ENCODE measurements around the gene ENO4. TPM values are rescaled to one million over a fixed set of nuclear protein-coding genes. Genes with fewer than 3 reads are reported as not detected.

The ENO4 gene
- total RNA-seq, 1 experiment from 2014 or later: 0.22 TPM

- Histone ChIP-seq H3K79me2 (ENCODE audit: insufficient read depth, low read length) (no peaks in the 10 kb centered on the region), H3K27me3 (ENCODE audit: insufficient read depth, low read length) (no peaks in the 10 kb centered on the region), H3K4me2 (ENCODE audit: low read length) (no peak overlapping the region), H3K9ac (ENCODE audit: low read length) (no peak overlapping the region), H3K9me2 (ENCODE audit: insufficient read depth) (no peaks in the 10 kb centered on the region), H3K4me1 (ENCODE audit: control insufficient read depth in 1 of 2, insufficient read depth in 2 of 2, low read length in 2 of 2) (no peaks in the 10 kb centered on the region), H4K20me1 (ENCODE audit: insufficient read depth) (no peaks in the 10 kb centered on the region), H3K27ac (ENCODE audit: low read depth, low read length) (no peak overlapping the region), H2AFZ (ENCODE audit: low read depth, low read length, poor library complexity, severe bottlenecking) (no peak overlapping the region), H3K9me3 (ENCODE audit: control insufficient read depth in 1 of 2, insufficient read depth in 1 of 2, low read depth in 1 of 2, low read length in 2 of 2) (peaks cover 0 to 10% of the 10 kb centered on the region in 2 experiments; a peak in 1 of 4 replicates), H3K36me3 (ENCODE audit: control insufficient read depth in 1 of 2, insufficient read depth in 2 of 2, low read length in 2 of 2) (no peaks in the 10 kb centered on the region), H3K4me3 (replicated peaks in 1 of 2; ENCODE audit: low read depth in 1 of 2, low read length in 2 of 2) (no peak overlapping the region)
- ATAC-seq (no peak), DNase-seq (ENCODE audit: low read depth, low spot score) (no peak)
- BruUV-seq (replicated peaks): no TSS peak
- RAD21 ChIA-PET (ENCODE audit: low non-redundant PET in 1 of 2, low total read pairs in 2 of 2, uncharacterized antibody in 2 of 2, unreplicated experiment in 2 of 2): no interaction called here
- no peak for TF ChIP-seq ELF1 (IDR thresholded peaks at IDR 0.05; ENCODE audit: borderline replicate concordance, low read depth)
- no peak for TF ChIP-seq SP1 (IDR thresholded peaks at IDR 0.05; ENCODE audit: low read depth)
- no peak for TF ChIP-seq TCF7L2 (IDR thresholded peaks at IDR 0.05; ENCODE audit: borderline replicate concordance, extremely low read depth, insufficient read depth, insufficient read length)
- TF ChIP-seq, protein P1, sequence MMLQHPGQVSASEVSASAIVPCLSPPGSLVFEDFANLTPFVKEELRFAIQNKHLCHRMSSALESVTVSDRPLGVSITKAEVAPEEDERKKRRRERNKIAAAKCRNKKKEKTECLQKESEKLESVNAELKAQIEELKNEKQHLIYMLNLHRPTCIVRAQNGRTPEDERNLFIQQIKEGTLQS (IDR thresholded peaks at IDR 0.05): no peak
- no peak for TF ChIP-seq YY1 (IDR thresholded peaks at IDR 0.05; ENCODE audit: extremely low read depth, insufficient replicate concordance, low read depth, low read length)
- no peak for TF ChIP-seq EZH2phosphoT487 (IDR thresholded peaks at IDR 0.05; ENCODE audit: borderline replicate concordance)
- no peak for TF ChIP-seq FOSL1 (IDR thresholded peaks at IDR 0.05; ENCODE audit: low read depth)
- TF ChIP-seq ZNF274 (IDR thresholded peaks at IDR 0.05; ENCODE audit: low read depth, low read length): no peak
- no peak for TF ChIP-seq JUND (IDR thresholded peaks at IDR 0.05)
- no peak for TF ChIP-seq EZH2 (IDR thresholded peaks at IDR 0.05)
- TF ChIP-seq, protein P2, sequence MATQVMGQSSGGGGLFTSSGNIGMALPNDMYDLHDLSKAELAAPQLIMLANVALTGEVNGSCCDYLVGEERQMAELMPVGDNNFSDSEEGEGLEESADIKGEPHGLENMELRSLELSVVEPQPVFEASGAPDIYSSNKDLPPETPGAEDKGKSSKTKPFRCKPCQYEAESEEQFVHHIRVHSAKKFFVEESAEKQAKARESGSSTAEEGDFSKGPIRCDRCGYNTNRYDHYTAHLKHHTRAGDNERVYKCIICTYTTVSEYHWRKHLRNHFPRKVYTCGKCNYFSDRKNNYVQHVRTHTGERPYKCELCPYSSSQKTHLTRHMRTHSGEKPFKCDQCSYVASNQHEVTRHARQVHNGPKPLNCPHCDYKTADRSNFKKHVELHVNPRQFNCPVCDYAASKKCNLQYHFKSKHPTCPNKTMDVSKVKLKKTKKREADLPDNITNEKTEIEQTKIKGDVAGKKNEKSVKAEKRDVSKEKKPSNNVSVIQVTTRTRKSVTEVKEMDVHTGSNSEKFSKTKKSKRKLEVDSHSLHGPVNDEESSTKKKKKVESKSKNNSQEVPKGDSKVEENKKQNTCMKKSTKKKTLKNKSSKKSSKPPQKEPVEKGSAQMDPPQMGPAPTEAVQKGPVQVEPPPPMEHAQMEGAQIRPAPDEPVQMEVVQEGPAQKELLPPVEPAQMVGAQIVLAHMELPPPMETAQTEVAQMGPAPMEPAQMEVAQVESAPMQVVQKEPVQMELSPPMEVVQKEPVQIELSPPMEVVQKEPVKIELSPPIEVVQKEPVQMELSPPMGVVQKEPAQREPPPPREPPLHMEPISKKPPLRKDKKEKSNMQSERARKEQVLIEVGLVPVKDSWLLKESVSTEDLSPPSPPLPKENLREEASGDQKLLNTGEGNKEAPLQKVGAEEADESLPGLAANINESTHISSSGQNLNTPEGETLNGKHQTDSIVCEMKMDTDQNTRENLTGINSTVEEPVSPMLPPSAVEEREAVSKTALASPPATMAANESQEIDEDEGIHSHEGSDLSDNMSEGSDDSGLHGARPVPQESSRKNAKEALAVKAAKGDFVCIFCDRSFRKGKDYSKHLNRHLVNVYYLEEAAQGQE (IDR thresholded peaks at IDR 0.05; ENCODE audit: low read depth): no peak
- TF ChIP-seq POLR2AphosphoS5 (IDR thresholded peaks at IDR 0.05; ENCODE audit: low read depth, low read length): no peak
- TF ChIP-seq CEBPB (IDR thresholded peaks at IDR 0.05; ENCODE audit: low read depth): no peak
- TF ChIP-seq, protein P3, sequence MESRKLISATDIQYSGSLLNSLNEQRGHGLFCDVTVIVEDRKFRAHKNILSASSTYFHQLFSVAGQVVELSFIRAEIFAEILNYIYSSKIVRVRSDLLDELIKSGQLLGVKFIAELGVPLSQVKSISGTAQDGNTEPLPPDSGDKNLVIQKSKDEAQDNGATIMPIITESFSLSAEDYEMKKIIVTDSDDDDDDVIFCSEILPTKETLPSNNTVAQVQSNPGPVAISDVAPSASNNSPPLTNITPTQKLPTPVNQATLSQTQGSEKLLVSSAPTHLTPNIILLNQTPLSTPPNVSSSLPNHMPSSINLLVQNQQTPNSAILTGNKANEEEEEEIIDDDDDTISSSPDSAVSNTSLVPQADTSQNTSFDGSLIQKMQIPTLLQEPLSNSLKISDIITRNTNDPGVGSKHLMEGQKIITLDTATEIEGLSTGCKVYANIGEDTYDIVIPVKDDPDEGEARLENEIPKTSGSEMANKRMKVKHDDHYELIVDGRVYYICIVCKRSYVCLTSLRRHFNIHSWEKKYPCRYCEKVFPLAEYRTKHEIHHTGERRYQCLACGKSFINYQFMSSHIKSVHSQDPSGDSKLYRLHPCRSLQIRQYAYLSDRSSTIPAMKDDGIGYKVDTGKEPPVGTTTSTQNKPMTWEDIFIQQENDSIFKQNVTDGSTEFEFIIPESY (IDR thresholded peaks at IDR 0.05; ENCODE audit: extremely low read depth, insufficient replicate concordance, low read length): no peak
- no peak for TF ChIP-seq ZFX (IDR thresholded peaks at IDR 0.05)
- no peak for TF ChIP-seq SIN3A (IDR thresholded peaks at IDR 0.05; ENCODE audit: low read depth)
- POLR2A ChIA-PET: no interaction called here
- intact Hi-C loops (cut with micrococcal nuclease): no loop called here
- CTCF ChIA-PET: no interaction called here
Measured at GRCh38 chr10:116861796-116862195, 12.5 kb downstream of the ENO4 start.

Data from HCT116 (cell line).